H1 (cell line): Measurements from ENCODE around the gene KCNN4. TPM values are rescaled to one million over a fixed set of nuclear protein-coding genes. Genes with fewer than 3 reads are reported as not detected.

ENCODE experiments used
- CTCF ChIA-PET: fragments of 300-600 bp; sonication (Branson Sonifier 250); formaldehyde crosslinking; loops from one replicate; lab custom pipeline; 2021; ENCODE audit not compliant: partially characterized antibody; lab: Charles Lee
- POLR2A ChIA-PET: fragments of 300-600 bp; sonication (Branson Sonifier 250); formaldehyde crosslinking; loops from one replicate; lab custom pipeline; 2021; ENCODE audit warnings: inconsistent platforms; ENCODE audit not compliant: partially characterized antibody; lab: Charles Lee
- DNase-seq, 2 experiments: peaks; one replicate each; pipeline versions ENCODE4 v3.0.0 to v3.0.0-alpha.2; 2010 to 2022; ENCODE audit warnings: low spot score in 2 of 2, low read depth in 1 of 2, mixed read lengths in 1 of 2
- FAIRE-seq: peaks from 2 replicates; lab custom pipeline; 2011; peaks lifted over from hg19 to GRCh38; lab: Jason Lieb, UNC
- H2AFZ ChIP-seq: 2 replicates; pipeline ENCODE4 v1.8.1; 2012; ENCODE audit warnings: low read length, inconsistent platforms
- H2AK5ac ChIP-seq: 2 replicates; pipeline ENCODE4 v1.6.1; 2013; ENCODE audit warnings: low read depth, low read length
- H2BK120ac ChIP-seq: replicated peaks from 2 replicates; pipeline ENCODE3; 2013; ENCODE audit warnings: low read depth, low read length, inconsistent platforms
- H2BK12ac ChIP-seq: 2 replicates; pipeline ENCODE4 v1.6.1; 2013; ENCODE audit warnings: low read depth, low read length
- H2BK15ac ChIP-seq: 2 replicates; pipeline ENCODE4 v1.6.1; 2013; ENCODE audit warnings: low read length
- H2BK20ac ChIP-seq: 2 replicates; pipeline ENCODE4 v1.6.1; 2013; ENCODE audit warnings: low read length
- H2BK5ac ChIP-seq: 2 replicates; pipeline ENCODE4 v1.6.1; 2013; ENCODE audit warnings: low read depth, low read length
- H3K14ac ChIP-seq: 2 replicates; pipeline ENCODE4 v1.6.1; 2013; ENCODE audit warnings: inconsistent platforms; ENCODE audit not compliant: insufficient read length
- H3K18ac ChIP-seq: 2 replicates; pipeline ENCODE4 v1.6.1; 2013; ENCODE audit warnings: low read length; ENCODE audit errors: extremely low read depth
- H3K23ac ChIP-seq: 2 replicates; pipeline ENCODE4 v1.6.1; 2013; ENCODE audit warnings: inconsistent platforms; ENCODE audit not compliant: insufficient read length
- H3K23me2 ChIP-seq: 2 replicates; pipeline ENCODE4 v1.6.1; 2013; ENCODE audit warnings: low read depth, low read length
- H3K27ac ChIP-seq: 2 replicates; pipeline ENCODE4 v1.6.1; 2011; ENCODE audit warnings: low read depth, low read length, inconsistent platforms
- H3K27me3 ChIP-seq, 4 experiments: replicated peaks in 1 of 4; 1 replicate in 1 of 4; 2 replicates in 3 of 4; pipeline versions ENCODE4 v1.6.1 to v1.8.1; 2011 to 2013; ENCODE audit warnings: low read length in 3 of 4, mild to moderate bottlenecking in 3 of 4, inconsistent platforms in 2 of 4, mixed read lengths in 2 of 4, moderate library complexity in 1 of 4; ENCODE audit not compliant: control insufficient read depth in 3 of 4, insufficient read depth in 3 of 4; ENCODE audit errors: extremely low read depth in 1 of 4
- H3K36me3 ChIP-seq, 4 experiments: 2 replicates each; pipeline versions ENCODE4 v1.6.1 to v1.8.1; 2011 to 2013; ENCODE audit warnings: mild to moderate bottlenecking in 4 of 4, low read length in 3 of 4, moderate library complexity in 2 of 4, control low read depth in 1 of 4, inconsistent platforms in 1 of 4; ENCODE audit not compliant: insufficient read depth in 4 of 4, control insufficient read depth in 2 of 4
- H3K4ac ChIP-seq: replicated peaks from 2 replicates; pipeline ENCODE3; 2013; ENCODE audit warnings: low read length, low read depth, mixed read lengths, inconsistent platforms; ENCODE audit not compliant: insufficient read length
- H3K4me1 ChIP-seq, 4 experiments: replicated peaks in 1 of 4; 1 replicate in 1 of 4; 2 replicates in 3 of 4; pipeline versions ENCODE4 v1.6.1 to v1.8.1; 2011 to 2013; ENCODE audit warnings: low read length in 3 of 4, inconsistent platforms in 2 of 4, mixed read lengths in 1 of 4; ENCODE audit not compliant: insufficient read depth in 4 of 4, control insufficient read depth in 3 of 4
- H3K4me2 ChIP-seq, 2 experiments: 2 replicates each; pipeline versions ENCODE4 v1.6.1 to v1.8.1; 2011 to 2013; ENCODE audit warnings: low read depth in 2 of 2, low read length in 2 of 2, control low read depth in 1 of 2, inconsistent platforms in 1 of 2, mild to moderate bottlenecking in 1 of 2; ENCODE audit not compliant: insufficient read depth in 1 of 2
- H3K4me3 ChIP-seq, 4 experiments: fragments of 200-600, 300-600 bp in 1 of 4; sonication (generic), shearing (Covaris generic), sonication (Bioruptor Twin) in 1 of 4; 2 replicates each; pipeline versions ENCODE4 v1.5.1 to v1.8.1; 2011 to 2016; ENCODE audit warnings: low read length in 4 of 4, low read depth in 3 of 4, control low read depth in 2 of 4, inconsistent platforms in 2 of 4, mild to moderate bottlenecking in 2 of 4, mixed read lengths in 1 of 4, moderate library complexity in 1 of 4; ENCODE audit not compliant: insufficient read depth in 2 of 4; ENCODE audit errors: extremely low read depth in 1 of 4
- H3K56ac ChIP-seq: replicated peaks from 2 replicates; pipeline ENCODE3; 2013; ENCODE audit warnings: low read depth, mild to moderate bottlenecking, mixed read lengths, low read length, inconsistent platforms; ENCODE audit not compliant: insufficient read length
- H3K79me1 ChIP-seq: 2 replicates; pipeline ENCODE4 v1.6.1; 2013; ENCODE audit warnings: low read depth, low read length, control low read depth
- H3K79me2 ChIP-seq, 2 experiments: 2 replicates each; pipeline versions ENCODE4 v1.6.1 to v1.8.1; 2012 to 2013; ENCODE audit warnings: low read length in 2 of 2, mild to moderate bottlenecking in 2 of 2, inconsistent platforms in 1 of 2; ENCODE audit not compliant: insufficient read depth in 2 of 2, control insufficient read depth in 1 of 2
- H3K9ac ChIP-seq, 4 experiments: replicated peaks in 1 of 4; 1 replicate in 1 of 4; 2 replicates in 3 of 4; pipeline versions ENCODE4 v1.6.1 to v1.8.1; 2011 to 2013; ENCODE audit warnings: low read depth in 3 of 4, low read length in 3 of 4, control low read depth in 2 of 4, mild to moderate bottlenecking in 2 of 4, moderate library complexity in 2 of 4, inconsistent platforms in 1 of 4; ENCODE audit errors: extremely low read depth in 1 of 4
- H3K9me3 ChIP-seq, 2 experiments: 2 replicates each; pipeline versions ENCODE4 v1.6.1 to v1.8.1; 2012 to 2013; ENCODE audit warnings: mild to moderate bottlenecking in 2 of 2, moderate library complexity in 2 of 2, control low read depth in 1 of 2, inconsistent platforms in 1 of 2, low read depth in 1 of 2, low read length in 1 of 2, mixed read lengths in 1 of 2; ENCODE audit not compliant: insufficient read depth in 2 of 2
- H4K20me1 ChIP-seq, 2 experiments: replicated peaks in 1 of 2; 2 replicates each; pipeline versions ENCODE3 to v1.8.1; 2011 to 2013; ENCODE audit warnings: inconsistent platforms in 2 of 2, low read length in 2 of 2, mild to moderate bottlenecking in 1 of 2; ENCODE audit not compliant: insufficient read depth in 2 of 2, control insufficient read depth in 1 of 2
- H4K5ac ChIP-seq: 2 replicates; pipeline ENCODE4 v1.6.1; 2013; ENCODE audit warnings: low read length, low read depth, mixed read lengths, inconsistent platforms; ENCODE audit not compliant: insufficient read length
- H4K8ac ChIP-seq: 2 replicates; pipeline ENCODE4 v1.8.0; 2013; ENCODE audit warnings: mild to moderate bottlenecking, moderate library complexity, low read length, inconsistent platforms; ENCODE audit not compliant: insufficient read depth; ENCODE audit errors: extremely low read depth
- H4K91ac ChIP-seq: replicated peaks from 2 replicates; pipeline ENCODE3; 2013; ENCODE audit warnings: low read length, mixed read lengths, inconsistent platforms; ENCODE audit not compliant: insufficient read length
- BCL11A ChIP-seq, 2 experiments: IDR thresholded peaks; one replicate each; pipeline ENCODE4 v1.6.1; 2011; ENCODE audit warnings: low read depth in 2 of 2, low read length in 2 of 2, mild to moderate bottlenecking in 2 of 2
- CBX5 ChIP-seq: fragments of 300-800, 300-1000 bp; sonication (generic); IDR thresholded peaks from 2 replicates; pipeline ENCODE4 v1.7.1; 2016; ENCODE audit warnings: antibody characterized with exemption, low read length, low read depth
- KDM4A ChIP-seq: IDR thresholded peaks from one replicate; pipeline ENCODE4 v1.7.1; 2012; ENCODE audit warnings: low read depth, mild to moderate bottlenecking, moderate library complexity, low read length, inconsistent platforms; ENCODE audit not compliant: severe bottlenecking
- POU5F1 ChIP-seq: IDR thresholded peaks from 2 replicates; pipeline ENCODE4 v1.6.1; 2011; ENCODE audit warnings: low read depth, mild to moderate bottlenecking, low read length, moderate library complexity
- RAD21 ChIP-seq, 2 experiments: IDR thresholded peaks in 1 of 2; conservative IDR thresholded peaks in 1 of 2; 2 replicates each; pipeline ENCODE4 v1.6.1; 2011; ENCODE audit warnings: low read depth in 2 of 2, low read length in 2 of 2, improper control_type of control experiment in 1 of 2, inconsistent platforms in 1 of 2, mild to moderate bottlenecking in 1 of 2, moderate library complexity in 1 of 2
- WGBS, 2 experiments: shearing (Covaris generic) in 1 of 2; methylation state at CpG; one replicate each; pipeline versions ENCODE4 v1.1.6 to v1.1.7; 2013 to 2015; ENCODE audit warnings: low lambda C conversion rate in 2 of 2, mixed read lengths in 2 of 2, inconsistent platforms in 1 of 2, low coverage in 1 of 2, missing lambda C conversion rate in 1 of 2; ENCODE audit not compliant: insufficient replicate concordance in 2 of 2, insufficient coverage in 1 of 2, insufficient read length in 1 of 2; ENCODE audit errors: extremely low coverage in 1 of 2, missing lambda C conversion rate in 1 of 2; 5-methylcytosine and 5-hydroxymethylcytosine counted together
- polyA plus RNA-seq, 7 experiments: library from polyadenylated mRNA; depleted of rRNA in 3 of 7; stranded (reverse) in 5 of 7; unstranded in 2 of 7; fragments of >200 nt in 5 of 7; fragments of 200-250 nt in 2 of 7; gene quantifications; 1 replicate in 5 of 7; 2 replicates in 1 of 7; 4 replicates in 1 of 7; pipeline versions ENCODE4 v1.2.1 to v1.2.3, GENCODE V29; 2011 to 2013; ENCODE audit warnings: missing spikeins in 2 of 7, mixed read lengths in 2 of 7
- total RNA-seq: library from RNA; stranded (reverse); fragmentation: NEBNext Ultra II Directional; extraction: Animal tissue kit (Norgen Biotek cat#: 25700); gene quantifications from 2 replicates; pipeline ENCODE4 v1.2.1, GENCODE V29; 2021

The KCNN4 gene
- total and polyA plus RNA-seq, 2 of the 8 experiments (the other 6 are each of a cell fraction or from before 2014, with no cell fraction given) = 0.78 to 1.5 TPM

GRCh38 chr19:43741075-43741825, 39.5 kb downstream of the KCNN4 start:
- Histone ChIP-seq H2BK15ac (no peak overlapping the region), H3K4me2 (no peak overlapping the region), H3K36me3 (peaks cover 21 to 44% (median 37%) of the 10 kb centered on the region in 4 experiments), H2BK12ac (no peak overlapping the region), H3K23ac (no peak overlapping the region), H3K9ac (no peak overlapping the region; a peak in 2 of 7 replicates), H3K79me2 (no peaks in the 10 kb centered on the region), H3K4ac (no peak overlapping the region), H3K56ac (no peak overlapping the region), H3K4me3 (no peak overlapping the region), H3K18ac (no peak overlapping the region), H2BK5ac (no peak overlapping the region), H2BK120ac (no peak overlapping the region), H4K20me1 (peaks cover 0 to 1% of the 10 kb centered on the region in 2 experiments), H2AK5ac (no peak overlapping the region), H3K9me3 (no peaks in the 10 kb centered on the region), H3K14ac (no peak overlapping the region), H3K23me2 (no peaks in the 10 kb centered on the region), H4K91ac (no peak overlapping the region), H2BK20ac (no peak overlapping the region), H3K4me1 (no peaks in the 10 kb centered on the region), H3K27me3 (no peaks in the 10 kb centered on the region), H2AFZ (no peak overlapping the region), H4K5ac (no peak overlapping the region), H3K79me1 (no peaks in the 10 kb centered on the region), H3K27ac (no peak overlapping the region), H4K8ac (no peak overlapping the region)
- no peak for FAIRE-seq
- WGBS, 2 experiments = 85% methylated on average over 10 of the region's 10 CpGs; no CpG with 5 or more reads in 1 of the 2 experiments
- TF ChIP-seq CBX5 = no peak
- no peak for TF ChIP-seq POU5F1
- TF ChIP-seq RAD21 (IDR thresholded peaks at IDR 0.05 in 1 of 2, conservative IDR thresholded peaks at IDR 0.05 in 1 of 2; ENCODE audit: low read depth in 2 of 2, low read length in 2 of 2) = no peak
- no peak for TF ChIP-seq KDM4A
- no peak for TF ChIP-seq BCL11A (IDR thresholded peaks at IDR 0.05; ENCODE audit: low read depth in 2 of 2, low read length in 2 of 2)
- DNase-seq = no peak
- ChIA-PET POLR2A (interaction anchor here (0.9 kb wide), 1 partner anchor 13 kb away, joined by 6 read pairs; no protein-coding TSS in a partner anchor), CTCF (interaction anchor here (1.0 to 30.4 kb wide), 6 partner anchors 9 to 38 kb away, joined by 3 to 703 read pairs (median 7); partner anchors contain the start of genes KCNN4 and SMG9)
